GM23338 (cell line): ENCODE data around the gene NDUFS2.

Experiments used
- EZH2 ChIP-seq: fragments of 200-600 bp; sonication (generic); IDR thresholded peaks from one replicate; pipeline ENCODE4 v1.8.0; 2017; ENCODE audit warnings: antibody characterized with exemption, mild to moderate bottlenecking, low read depth; ENCODE audit not compliant: unreplicated experiment
- POLR2AphosphoS5 ChIP-seq: IDR thresholded peaks from 2 replicates; pipeline ENCODE4 v1.6.1; 2016; ENCODE audit warnings: antibody characterized with exemption, low read depth
- TF ChIP-seq, protein P1 (sequence below): IDR thresholded peaks from one replicate; pipeline ENCODE4 v1.6.1; 2018; ENCODE audit warnings: antibody characterized with exemption; ENCODE audit not compliant: unreplicated experiment
- TF ChIP-seq, protein P2 (sequence below), 2 experiments: fragments of 200-600 bp in 1 of 2; sonication (generic) in 1 of 2; conservative IDR thresholded peaks; 2 replicates each; pipeline versions ENCODE4 v1.5.1 to v1.6.1; 2016 to 2017; ENCODE audit warnings: antibody characterized with exemption in 2 of 2, low read depth in 2 of 2, mild to moderate bottlenecking in 2 of 2, moderate library complexity in 1 of 2

- TF ChIP-seq, protein P1, sequence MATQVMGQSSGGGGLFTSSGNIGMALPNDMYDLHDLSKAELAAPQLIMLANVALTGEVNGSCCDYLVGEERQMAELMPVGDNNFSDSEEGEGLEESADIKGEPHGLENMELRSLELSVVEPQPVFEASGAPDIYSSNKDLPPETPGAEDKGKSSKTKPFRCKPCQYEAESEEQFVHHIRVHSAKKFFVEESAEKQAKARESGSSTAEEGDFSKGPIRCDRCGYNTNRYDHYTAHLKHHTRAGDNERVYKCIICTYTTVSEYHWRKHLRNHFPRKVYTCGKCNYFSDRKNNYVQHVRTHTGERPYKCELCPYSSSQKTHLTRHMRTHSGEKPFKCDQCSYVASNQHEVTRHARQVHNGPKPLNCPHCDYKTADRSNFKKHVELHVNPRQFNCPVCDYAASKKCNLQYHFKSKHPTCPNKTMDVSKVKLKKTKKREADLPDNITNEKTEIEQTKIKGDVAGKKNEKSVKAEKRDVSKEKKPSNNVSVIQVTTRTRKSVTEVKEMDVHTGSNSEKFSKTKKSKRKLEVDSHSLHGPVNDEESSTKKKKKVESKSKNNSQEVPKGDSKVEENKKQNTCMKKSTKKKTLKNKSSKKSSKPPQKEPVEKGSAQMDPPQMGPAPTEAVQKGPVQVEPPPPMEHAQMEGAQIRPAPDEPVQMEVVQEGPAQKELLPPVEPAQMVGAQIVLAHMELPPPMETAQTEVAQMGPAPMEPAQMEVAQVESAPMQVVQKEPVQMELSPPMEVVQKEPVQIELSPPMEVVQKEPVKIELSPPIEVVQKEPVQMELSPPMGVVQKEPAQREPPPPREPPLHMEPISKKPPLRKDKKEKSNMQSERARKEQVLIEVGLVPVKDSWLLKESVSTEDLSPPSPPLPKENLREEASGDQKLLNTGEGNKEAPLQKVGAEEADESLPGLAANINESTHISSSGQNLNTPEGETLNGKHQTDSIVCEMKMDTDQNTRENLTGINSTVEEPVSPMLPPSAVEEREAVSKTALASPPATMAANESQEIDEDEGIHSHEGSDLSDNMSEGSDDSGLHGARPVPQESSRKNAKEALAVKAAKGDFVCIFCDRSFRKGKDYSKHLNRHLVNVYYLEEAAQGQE = no peak
- TF ChIP-seq, protein P2, sequence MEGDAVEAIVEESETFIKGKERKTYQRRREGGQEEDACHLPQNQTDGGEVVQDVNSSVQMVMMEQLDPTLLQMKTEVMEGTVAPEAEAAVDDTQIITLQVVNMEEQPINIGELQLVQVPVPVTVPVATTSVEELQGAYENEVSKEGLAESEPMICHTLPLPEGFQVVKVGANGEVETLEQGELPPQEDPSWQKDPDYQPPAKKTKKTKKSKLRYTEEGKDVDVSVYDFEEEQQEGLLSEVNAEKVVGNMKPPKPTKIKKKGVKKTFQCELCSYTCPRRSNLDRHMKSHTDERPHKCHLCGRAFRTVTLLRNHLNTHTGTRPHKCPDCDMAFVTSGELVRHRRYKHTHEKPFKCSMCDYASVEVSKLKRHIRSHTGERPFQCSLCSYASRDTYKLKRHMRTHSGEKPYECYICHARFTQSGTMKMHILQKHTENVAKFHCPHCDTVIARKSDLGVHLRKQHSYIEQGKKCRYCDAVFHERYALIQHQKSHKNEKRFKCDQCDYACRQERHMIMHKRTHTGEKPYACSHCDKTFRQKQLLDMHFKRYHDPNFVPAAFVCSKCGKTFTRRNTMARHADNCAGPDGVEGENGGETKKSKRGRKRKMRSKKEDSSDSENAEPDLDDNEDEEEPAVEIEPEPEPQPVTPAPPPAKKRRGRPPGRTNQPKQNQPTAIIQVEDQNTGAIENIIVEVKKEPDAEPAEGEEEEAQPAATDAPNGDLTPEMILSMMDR (conservative IDR thresholded peaks at IDR 0.05; ENCODE audit: low read depth in 2 of 2) = no peak
- TF ChIP-seq POLR2AphosphoS5 (no peak), EZH2 (no peak)
Observed at GRCh38 chr1:161153176-161153575, 49.0 kb upstream of the NDUFS2 start.
